PFSK-1 (cell line): ENCODE data around the gene TNFRSF1A.

Experiments used
- FOXP2 ChIP-seq: optimal IDR thresholded peaks from 2 replicates; pipeline ENCODE3; 2011; ENCODE audit warnings: borderline replicate concordance, control low read depth, inconsistent platforms; ENCODE audit not compliant: insufficient read depth; ENCODE audit errors: extremely low read length, extremely low read depth
- POLR2AphosphoS5 ChIP-seq: IDR thresholded peaks from 2 replicates; pipeline ENCODE4 v1.6.1; 2012; ENCODE audit warnings: low read depth, mild to moderate bottlenecking, control low read depth, low read length, moderate library complexity
- REST ChIP-seq, 2 experiments: IDR thresholded peaks; 2 replicates each; pipeline versions ENCODE4 v1.6.1 to v1.8.0; 2011 to 2012; ENCODE audit warnings: low read depth in 2 of 2, low read length in 2 of 2, control low read depth in 1 of 2, inconsistent platforms in 1 of 2, mild to moderate bottlenecking in 1 of 2, moderate library complexity in 1 of 2; ENCODE audit not compliant: insufficient read depth in 1 of 2
- SIN3A ChIP-seq: IDR thresholded peaks from 2 replicates; pipeline ENCODE4 v1.6.1; 2012; ENCODE audit warnings: mild to moderate bottlenecking, low read length, moderate library complexity, borderline replicate concordance; ENCODE audit not compliant: insufficient read depth
- TAF1 ChIP-seq: IDR thresholded peaks from 2 replicates; pipeline ENCODE4 v1.6.1; 2012; ENCODE audit warnings: low read length, control low read depth, borderline replicate concordance; ENCODE audit not compliant: insufficient read depth

TNFRSF1A gene

GRCh38 chr12:6360578-6361490 lies 19.0 kb upstream of the TNFRSF1A start:
- TF ChIP-seq TAF1 = no peak

- TF ChIP-seq FOXP2 = no peak
- no peak for TF ChIP-seq POLR2AphosphoS5
- TF ChIP-seq SIN3A = no peak
Measured at GRCh38 chr12:6360080-6360571, 18.2 kb upstream of the TNFRSF1A start.

- no peak for TF ChIP-seq SIN3A
- TF ChIP-seq REST (IDR thresholded peaks at IDR 0.05; ENCODE audit: insufficient read depth in 1 of 2, low read depth in 2 of 2, low read length in 2 of 2) = no peak
- TF ChIP-seq TAF1 = no peak
- no peak for TF ChIP-seq POLR2AphosphoS5
- TF ChIP-seq FOXP2 = no peak
Measured at GRCh38 chr12:6358881-6359280, 17.0 kb upstream of the TNFRSF1A start.

- no peak for TF ChIP-seq SIN3A
- no peak for TF ChIP-seq TAF1
- no peak for TF ChIP-seq POLR2AphosphoS5
- no peak for TF ChIP-seq REST (IDR thresholded peaks at IDR 0.05; ENCODE audit: insufficient read depth in 1 of 2, low read depth in 2 of 2, low read length in 2 of 2)
- no peak for TF ChIP-seq FOXP2
Measured at GRCh38 chr12:6356374-6356820, 14.5 kb upstream of the TNFRSF1A start.

GRCh38 chr12:6355491-6356373 lies 13.9 kb upstream of the TNFRSF1A start:
- TF ChIP-seq POLR2AphosphoS5 = no peak
- TF ChIP-seq FOXP2 = no peak
- TF ChIP-seq TAF1 = no peak
- no peak for TF ChIP-seq SIN3A
- no peak for TF ChIP-seq REST (IDR thresholded peaks at IDR 0.05; ENCODE audit: insufficient read depth in 1 of 2, low read depth in 2 of 2, low read length in 2 of 2)
